Left ventricle myocardium inferior (tissue), 1 donor: ENCODE data around the gene RTN4. TPM values are rescaled to one million over a fixed set of nuclear protein-coding genes. Genes with fewer than 3 reads are reported as not detected.
A peak's percentile ranks its signal among the peaks of the same experiment; 100 is the strongest.
"Not testable (repeated sequence)": the region's sequence is repeated elsewhere in the genome, so short reads cannot be mapped to it uniquely, and the experiment has no call there.

Source experiments
- DNase-seq: peaks from one replicate; pipeline ENCODE4 v3.0.0-alpha.2; 2020
- H3K27ac ChIP-seq: fragments of 200-600 bp; replicated peaks from 2 replicates; pipeline ENCODE4 v1.8.0; 2021
- H3K27me3 ChIP-seq: fragments of 200-600 bp; 2 replicates; pipeline ENCODE4 v1.8.0; 2021; ENCODE audit warnings: low read depth
- H3K36me3 ChIP-seq: fragments of 200-600 bp; 2 replicates; pipeline ENCODE4 v1.8.0; 2021
- H3K4me1 ChIP-seq: fragments of 200-600 bp; 2 replicates; pipeline ENCODE4 v1.8.0; 2021
- H3K4me3 ChIP-seq: fragments of 200-600 bp; 2 replicates; pipeline ENCODE4 v1.8.0; 2021; ENCODE audit warnings: mild to moderate bottlenecking, moderate library complexity
- H3K9me3 ChIP-seq: fragments of 200-600 bp; replicated peaks from 2 replicates; pipeline ENCODE4 v1.8.0; 2021
- CTCF ChIP-seq: fragments of 200-600 bp; IDR thresholded peaks from 2 replicates; pipeline ENCODE4 v1.8.0; 2021; ENCODE audit warnings: antibody characterized with exemption, mild to moderate bottlenecking, borderline replicate concordance
- intact Hi-C: fragments of 100-400 bp; cut with micrococcal nuclease; formaldehyde crosslinking; loops from one replicate; pipeline ENCODE4 v1.11.0; 2022
- total RNA-seq: library from RNA; stranded (reverse); fragmentation: NEBNext Ultra II Directional; extraction: Animal tissue kit (Norgen Biotek cat#: 25700); gene quantifications from one replicate; pipeline ENCODE4 v1.2.1, GENCODE V29; 2021
- donor health status: DM: no; HTN: yes; CAD: no; lungs with severe emphysema.

Gene RTN4
- total RNA-seq, 1 donor from 2014 or later: 105 TPM

- DNase-seq: no peak
- intact Hi-C loops: no loop called here
- no peak for TF ChIP-seq CTCF
- Histone ChIP-seq H3K4me1 (peaks cover 45% of the 10 kb centered on the region), H3K36me3 (no peaks in the 10 kb centered on the region), H3K27ac (peak overlapping the region; percentile 79), H3K4me3 (no peak overlapping the region), H3K27me3 (no peaks in the 10 kb centered on the region), H3K9me3 (no peaks in the 10 kb centered on the region)
Observed at GRCh38 chr2:55096586-55096985, 46.3 kb upstream of the RTN4 start.

- TF ChIP-seq CTCF: no peak
- intact Hi-C loops: no loop called here
Observed at GRCh38 chr2:55093381-55093780, 43.1 kb upstream of the RTN4 start.

GRCh38 chr2:55092439-55092838 lies 42.2 kb upstream of the RTN4 start:
- Histone ChIP-seq H3K36me3 (no peaks in the 10 kb centered on the region), H3K4me3 (no peak overlapping the region), H3K9me3 (no peaks in the 10 kb centered on the region), H3K27me3 (no peaks in the 10 kb centered on the region), H3K27ac (no peak overlapping the region), H3K4me1 (peaks cover 25% of the 10 kb centered on the region)
- intact Hi-C loops: no loop called here
- no peak for TF ChIP-seq CTCF
- DNase-seq: no peak

More at GRCh38 chr2:55093381-55093780, 43.1 kb upstream of the RTN4 start:
- Histone ChIP-seq H3K36me3 (no peaks in the 10 kb centered on the region), H3K27ac (no peak overlapping the region), H3K27me3 (no peaks in the 10 kb centered on the region), H3K9me3 (no peaks in the 10 kb centered on the region), H3K4me1 (peaks cover 23% of the 10 kb centered on the region), H3K4me3 (no peak overlapping the region)
- DNase-seq: no peak

- DNase-seq, H3K27me3 ChIP-seq, intact Hi-C loops, H3K4me3 ChIP-seq, H3K27ac ChIP-seq, H3K36me3 ChIP-seq, H3K9me3 ChIP-seq: not testable (repeated sequence)
- peaks cover 19% of the 10 kb centered on the region for H3K4me1 ChIP-seq
Observed at GRCh38 chr2:55091681-55092080, 41.4 kb upstream of the RTN4 start.

- Histone ChIP-seq H3K9me3 (no peaks in the 10 kb centered on the region), H3K27me3 (no peaks in the 10 kb centered on the region), H3K4me1 (peaks cover 13% of the 10 kb centered on the region), H3K36me3 (no peaks in the 10 kb centered on the region), H3K27ac (no peak overlapping the region), H3K4me3 (no peak overlapping the region)
- no peak for TF ChIP-seq CTCF
- DNase-seq: no peak
- intact Hi-C loops: no loop called here
Observed at GRCh38 chr2:55090702-55091101, 40.5 kb upstream of the RTN4 start.

- no peak overlapping the region for H3K27ac ChIP-seq
- no peaks in the 10 kb centered on the region for H3K27me3 ChIP-seq
- intact Hi-C loops: no loop called here
- no peak for TF ChIP-seq CTCF
- H3K9me3 ChIP-seq: no peaks in the 10 kb centered on the region
- peaks cover 13% of the 10 kb centered on the region for H3K4me1 ChIP-seq
- H3K4me3 ChIP-seq: no peak overlapping the region
- no peaks in the 10 kb centered on the region for H3K36me3 ChIP-seq
- no peak for DNase-seq
Observed at GRCh38 chr2:55089726-55090125, 39.5 kb upstream of the RTN4 start.
